Natural killer cell (primary cell): Measurements from ENCODE around the gene MDFI. TPM values are rescaled to one million over a fixed set of nuclear protein-coding genes. Genes with fewer than 3 reads are reported as not detected.

Source experiments
- ATAC-seq, 3 donors: fragments of 150-1000 bp in 2 of 3; fragments of 200-7000 bp in 1 of 3; cut with Tn5 transposase; 1 replicate in 1 of 3; 2 replicates in 2 of 3; pipeline ENCODE4 v1.10.0; 2021; ENCODE audit warnings: mild to moderate bottlenecking in 2 of 3, moderate library complexity in 2 of 3
- DNase-seq, 2 donors: peaks; one replicate each; pipeline versions ENCODE4 v3.0.0 to v3.0.0-alpha.2; 2013 to 2021; ENCODE audit warnings: mixed read lengths in 1 of 2
- H3K27ac ChIP-seq: one replicate; pipeline ENCODE4 v1.5.1; 2013; ENCODE audit warnings: mild to moderate bottlenecking, low read length
- H3K27me3 ChIP-seq: one replicate; pipeline ENCODE4 v1.6.1; 2013; ENCODE audit warnings: low read length; ENCODE audit not compliant: control insufficient read depth, insufficient read depth
- H3K36me3 ChIP-seq: one replicate; pipeline ENCODE4 v1.6.1; 2013; ENCODE audit warnings: low read length; ENCODE audit not compliant: control insufficient read depth, insufficient read depth
- H3K4me1 ChIP-seq: one replicate; pipeline ENCODE4 v1.6.1; 2013; ENCODE audit warnings: low read length; ENCODE audit not compliant: control insufficient read depth, insufficient read depth
- H3K4me3 ChIP-seq: one replicate; pipeline ENCODE4 v1.5.1; 2013; ENCODE audit warnings: low read length
- H3K9me3 ChIP-seq: one replicate; pipeline ENCODE4 v1.6.1; 2013; ENCODE audit warnings: low read length; ENCODE audit not compliant: control insufficient read depth, insufficient read depth
- H3K27ac Mint-ChIP-seq, 2 donors: one replicate each; pipeline ENCODE4 v1.8.0; 2022; ENCODE audit warnings: mild to moderate bottlenecking in 2 of 2, mixed read lengths in 2 of 2, moderate library complexity in 1 of 2
- H3K27me3 Mint-ChIP-seq, 2 donors: one replicate each; pipeline ENCODE4 v1.8.0; 2022; ENCODE audit warnings: low read depth in 2 of 2, mixed read lengths in 2 of 2
- H3K36me3 Mint-ChIP-seq: one replicate; pipeline ENCODE4 v1.8.0; 2022; ENCODE audit warnings: mixed read lengths
- H3K4me1 Mint-ChIP-seq, 2 donors: one replicate each; pipeline ENCODE4 v1.8.0; 2022; ENCODE audit warnings: mixed read lengths in 2 of 2
- H3K4me3 Mint-ChIP-seq: one replicate; pipeline ENCODE4 v1.8.0; 2022; ENCODE audit warnings: mild to moderate bottlenecking, moderate library complexity, mixed read lengths
- H3K9me3 Mint-ChIP-seq, 2 donors: one replicate each; pipeline ENCODE4 v1.8.0; 2022; ENCODE audit warnings: mixed read lengths in 2 of 2
- CTCF ChIP-seq: fragments of 200-600 bp; IDR thresholded peaks from one replicate; pipeline ENCODE4 v1.8.0; 2022; ENCODE audit warnings: antibody characterized with exemption
- WGBS: methylation state at CpG from one replicate; pipeline ENCODE4 v1.1.7; 2013; ENCODE audit warnings: missing lambda C conversion rate; ENCODE audit not compliant: insufficient coverage; 5-methylcytosine and 5-hydroxymethylcytosine counted together
- intact Hi-C: fragments of 100-400 bp; cut with micrococcal nuclease; formaldehyde crosslinking; loops from one replicate; pipeline ENCODE4 v1.14.2; 2022
- total RNA-seq, 4 donors: library from RNA; stranded (reverse); fragments of 120-200 nt in 1 of 4; gene quantifications; one replicate each; pipeline versions ENCODE4 v1.2.3 to v1.2.4, GENCODE V29; 2013 to 2022

The MDFI gene
- total RNA-seq, 3 donors from 2014 or later (not counting 1 experiment from before 2014, with no cell fraction given): not detected

DNA sequence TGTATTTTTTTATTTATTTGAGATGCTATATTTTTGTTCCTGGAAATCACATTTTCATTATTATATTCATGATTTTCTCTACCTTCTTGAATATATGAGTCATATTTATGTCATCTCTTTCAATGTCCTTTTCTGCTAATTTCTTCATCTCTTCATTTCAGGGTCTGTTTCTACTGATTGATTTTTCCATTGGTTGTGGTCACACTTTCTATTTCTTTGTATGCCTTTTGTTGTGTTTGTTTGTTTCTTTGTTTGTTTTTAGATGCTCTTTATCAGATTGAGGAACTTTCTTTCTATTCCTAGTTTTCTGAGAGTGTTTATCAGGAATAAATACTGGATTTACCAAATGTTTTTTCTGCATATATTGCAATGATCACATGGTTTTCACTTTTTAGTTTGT, 16.9 kb upstream of the MDFI start:
- Mint-ChIP-seq H3K4me3 (no peak overlapping the region), H3K27me3 (peaks cover 21 to 37% of the 10 kb centered on the region in 2 donors), H3K4me1 (peaks cover 6 to 10% of the 10 kb centered on the region in 2 donors), H3K27ac (no peak overlapping the region), H3K36me3 (no peaks in the 10 kb centered on the region), H3K9me3 (peaks cover 0 to 3% of the 10 kb centered on the region in 2 donors)
- TF ChIP-seq CTCF: no peak
- no peaks in the 10 kb centered on the region for H3K9me3 ChIP-seq
- H3K4me3 ChIP-seq: no peak overlapping the region
- DNase-seq (no peak), ATAC-seq (no peak)
- H3K36me3 ChIP-seq: no peaks in the 10 kb centered on the region
- peaks cover 5% of the 10 kb centered on the region for H3K4me1 ChIP-seq
- H3K27me3 ChIP-seq: no peaks in the 10 kb centered on the region
- H3K27ac ChIP-seq: no peak overlapping the region
- intact Hi-C loops: no loop called here

DNA sequence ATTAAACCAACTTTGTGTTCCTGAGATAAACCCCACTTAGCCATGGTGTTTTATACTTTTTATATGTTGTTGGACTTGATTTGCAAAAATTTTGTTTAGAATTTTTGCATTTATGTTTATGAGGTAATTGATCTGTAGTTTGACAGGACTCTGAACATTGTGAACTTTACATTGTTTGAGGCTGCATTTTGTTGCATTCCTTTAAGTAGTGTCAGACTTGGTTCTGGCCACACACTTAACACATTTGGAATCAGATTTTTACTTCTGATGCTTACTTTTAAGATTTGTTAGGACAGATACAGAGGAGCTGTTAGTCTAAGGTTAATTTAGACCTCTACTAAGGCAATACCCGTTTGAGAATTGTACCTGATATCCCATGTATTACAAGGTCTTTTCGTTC, 16.5 kb upstream of the MDFI start:
- Histone ChIP-seq H3K4me1 (peaks cover 5% of the 10 kb centered on the region), H3K27me3 (no peaks in the 10 kb centered on the region), H3K4me3 (no peak overlapping the region), H3K27ac (no peak overlapping the region), H3K9me3 (no peaks in the 10 kb centered on the region), H3K36me3 (no peaks in the 10 kb centered on the region)
- intact Hi-C loops: no loop called here
- 74% methylated on average over 2 of the region's 2 CpGs for WGBS
- no peak for TF ChIP-seq CTCF
- ATAC-seq (no peak), DNase-seq (no peak)
- Mint-ChIP-seq H3K9me3 (peaks cover 0 to 3% of the 10 kb centered on the region in 2 donors), H3K27me3 (peaks cover 23 to 39% of the 10 kb centered on the region in 2 donors), H3K36me3 (no peaks in the 10 kb centered on the region), H3K4me1 (peaks cover 6 to 10% of the 10 kb centered on the region in 2 donors), H3K4me3 (no peak overlapping the region), H3K27ac (no peak overlapping the region)

GRCh38 chr6:41622206-41622988, 15.9 kb upstream of the MDFI start:
- Mint-ChIP-seq H3K4me3 (no peak overlapping the region), H3K36me3 (no peaks in the 10 kb centered on the region), H3K4me1 (peaks cover 6 to 10% of the 10 kb centered on the region in 2 donors), H3K27me3 (peaks cover 23 to 39% of the 10 kb centered on the region in 2 donors), H3K27ac (no peak overlapping the region), H3K9me3 (peaks cover 0 to 3% of the 10 kb centered on the region in 2 donors)
- intact Hi-C loops: no loop called here
- Histone ChIP-seq H3K9me3 (no peaks in the 10 kb centered on the region), H3K36me3 (no peaks in the 10 kb centered on the region), H3K4me3 (no peak overlapping the region), H3K4me1 (peaks cover 5% of the 10 kb centered on the region), H3K27me3 (no peaks in the 10 kb centered on the region), H3K27ac (no peak overlapping the region)
- no peak for TF ChIP-seq CTCF
- WGBS: 85% methylated on average over 3 of the region's 3 CpGs
- ATAC-seq: no peak
- DNase-seq: no peak

DNA sequence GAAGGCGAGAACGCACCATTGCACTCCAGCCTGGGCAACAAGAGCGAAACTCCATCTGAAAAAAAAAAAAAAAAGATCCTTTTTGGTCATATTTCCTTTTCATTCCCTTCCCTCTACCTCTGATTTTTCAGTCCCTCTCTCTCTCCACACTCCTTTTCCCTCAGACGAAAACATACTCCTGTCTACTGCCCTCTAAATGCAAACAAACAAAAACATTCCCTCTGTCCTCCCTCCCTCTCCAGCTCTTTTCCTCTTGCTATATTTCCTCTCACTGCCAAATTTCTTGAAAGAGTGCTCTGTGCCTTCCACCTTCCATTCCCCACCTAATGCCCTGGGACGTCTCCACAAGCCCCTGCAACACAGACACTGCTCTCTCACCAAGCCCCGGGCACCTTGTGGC, 14.9 kb upstream of the MDFI start:
- intact Hi-C loops: no loop called here

More for the DNA sequence above, 14.9 kb upstream of the MDFI start:
- H3K27me3 ChIP-seq: no peaks in the 10 kb centered on the region
- ATAC-seq (no peak), DNase-seq (no peak)
- H3K27me3 Mint-ChIP-seq: peaks cover 27 to 39% of the 10 kb centered on the region in 2 donors
- H3K9me3 ChIP-seq: no peaks in the 10 kb centered on the region
- 97% methylated on average over 6 of the region's 6 CpGs for WGBS
- no peak overlapping the region for H3K27ac Mint-ChIP-seq
- no peaks in the 10 kb centered on the region for H3K36me3 Mint-ChIP-seq
- H3K4me1 Mint-ChIP-seq: peaks cover 6 to 10% of the 10 kb centered on the region in 2 donors
- peaks cover 5% of the 10 kb centered on the region for H3K4me1 ChIP-seq
- peaks cover 0 to 3% of the 10 kb centered on the region in 2 donors for H3K9me3 Mint-ChIP-seq
- no peak overlapping the region for H3K4me3 ChIP-seq
- no peak for TF ChIP-seq CTCF
- H3K36me3 ChIP-seq: no peaks in the 10 kb centered on the region
- no peak overlapping the region for H3K4me3 Mint-ChIP-seq
- no peak overlapping the region for H3K27ac ChIP-seq
